GM19372 (cell line): ENCODE measurements around the gene NPR3.

Experiments
- ATAC-seq: cut with Tn5 transposase; IDR thresholded peaks from one replicate; pipeline ENCODE4 v1.9.1; 2021; ENCODE audit warnings: mild to moderate bottlenecking, low read depth, moderate library complexity; ENCODE audit not compliant: unreplicated experiment

NPR3 gene, protein sequence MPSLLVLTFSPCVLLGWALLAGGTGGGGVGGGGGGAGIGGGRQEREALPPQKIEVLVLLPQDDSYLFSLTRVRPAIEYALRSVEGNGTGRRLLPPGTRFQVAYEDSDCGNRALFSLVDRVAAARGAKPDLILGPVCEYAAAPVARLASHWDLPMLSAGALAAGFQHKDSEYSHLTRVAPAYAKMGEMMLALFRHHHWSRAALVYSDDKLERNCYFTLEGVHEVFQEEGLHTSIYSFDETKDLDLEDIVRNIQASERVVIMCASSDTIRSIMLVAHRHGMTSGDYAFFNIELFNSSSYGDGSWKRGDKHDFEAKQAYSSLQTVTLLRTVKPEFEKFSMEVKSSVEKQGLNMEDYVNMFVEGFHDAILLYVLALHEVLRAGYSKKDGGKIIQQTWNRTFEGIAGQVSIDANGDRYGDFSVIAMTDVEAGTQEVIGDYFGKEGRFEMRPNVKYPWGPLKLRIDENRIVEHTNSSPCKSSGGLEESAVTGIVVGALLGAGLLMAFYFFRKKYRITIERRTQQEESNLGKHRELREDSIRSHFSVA

DNA sequence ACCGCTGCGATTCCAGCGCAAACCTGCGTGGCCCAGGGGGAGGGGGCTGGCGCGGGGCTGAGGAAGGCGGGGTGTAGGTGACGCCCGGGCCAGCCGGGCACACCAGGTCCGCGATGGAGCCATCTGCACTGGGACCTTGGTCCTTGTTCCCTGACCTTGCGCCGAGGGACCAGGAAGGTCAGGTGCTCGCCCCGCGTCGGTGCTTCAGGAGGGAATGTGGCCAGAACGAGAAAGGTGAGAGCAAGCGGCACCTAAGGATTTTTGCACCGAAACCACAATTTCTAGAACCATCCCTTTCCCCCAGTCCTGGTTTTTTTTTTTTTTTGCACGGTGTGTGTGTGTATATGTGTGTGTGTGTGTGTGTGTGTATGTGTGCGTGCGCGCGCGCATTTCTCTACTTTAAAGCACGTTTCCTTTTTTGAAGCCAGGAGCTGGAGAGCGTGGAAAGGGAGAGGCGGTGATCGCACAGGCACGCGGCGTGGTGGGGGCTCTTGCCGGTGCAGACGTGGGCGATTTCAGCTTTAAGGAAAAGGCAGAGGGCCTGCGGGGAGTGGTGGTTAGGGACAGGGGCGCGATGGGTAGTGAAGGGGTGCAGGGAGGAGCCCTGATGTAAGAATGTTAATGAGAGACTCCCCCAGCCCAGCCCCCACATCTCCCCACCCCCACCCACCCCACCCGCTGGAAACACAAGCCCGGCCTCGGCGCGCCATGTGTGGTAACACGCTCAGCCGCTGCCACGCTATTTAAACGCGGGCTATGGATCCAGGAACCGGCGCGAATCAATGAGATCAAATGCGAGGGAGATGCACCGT lies at the start of gene NPR3:
NPR3 (plus strand) TSS at position 772 of the 812 bp plus-strand sequence. CDS start 456 bp downstream, outside the sequence.
- no peak for ATAC-seq

- ATAC-seq: no peak
Measured at GRCh38 chr5:32664523-32664922, 46.6 kb upstream of the NPR3 start.

DNA sequence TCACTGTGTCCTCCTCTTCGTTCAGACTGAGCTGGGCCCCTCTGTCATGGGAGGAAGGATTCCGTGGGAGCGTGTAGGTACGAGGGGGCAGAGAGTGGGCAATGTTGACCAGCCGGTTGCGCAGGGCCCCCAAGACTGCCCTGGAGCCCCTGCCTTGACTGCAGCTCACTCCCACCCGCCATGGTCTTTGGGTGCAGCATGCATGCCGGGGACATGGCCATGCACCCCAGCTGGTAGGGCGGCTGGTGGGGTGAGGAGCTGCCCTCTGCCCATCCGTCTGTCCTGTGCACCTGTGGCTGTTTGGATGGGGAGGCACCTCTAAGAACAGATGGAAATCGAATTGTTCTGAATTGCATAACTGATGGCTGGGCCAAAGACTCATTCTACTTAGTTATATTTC lies 42.6 kb upstream of the NPR3 start:
- ATAC-seq: no peak

GRCh38 chr5:32673272-32673671 lies 37.8 kb upstream of the NPR3 start:
- ATAC-seq: no peak

- ATAC-seq: no peak
Measured at GRCh38 chr5:32677023-32677422, 34.1 kb upstream of the NPR3 start.

GRCh38 chr5:32678472-32678871 lies 32.6 kb upstream of the NPR3 start:
- ATAC-seq: no peak

DNA sequence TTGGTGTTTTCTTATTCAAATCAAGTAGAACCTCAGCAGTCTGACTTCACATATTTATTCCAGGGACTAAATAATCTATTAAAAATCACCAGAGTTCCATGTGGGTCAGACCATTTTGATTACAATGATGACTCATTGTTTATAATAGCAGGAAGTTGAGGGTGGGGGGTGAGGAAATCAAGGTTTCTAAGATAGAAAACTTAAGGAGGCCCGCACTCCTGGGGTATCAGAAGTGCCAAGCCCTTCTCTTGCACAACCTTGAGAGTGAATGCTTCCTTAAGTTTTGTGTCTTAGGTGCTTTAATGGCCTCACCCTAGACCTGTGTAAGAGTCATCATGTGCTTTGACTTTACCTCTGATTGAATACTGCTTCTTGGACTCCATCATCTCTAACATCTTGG lies 31.9 kb upstream of the NPR3 start:
- no peak for ATAC-seq

DNA sequence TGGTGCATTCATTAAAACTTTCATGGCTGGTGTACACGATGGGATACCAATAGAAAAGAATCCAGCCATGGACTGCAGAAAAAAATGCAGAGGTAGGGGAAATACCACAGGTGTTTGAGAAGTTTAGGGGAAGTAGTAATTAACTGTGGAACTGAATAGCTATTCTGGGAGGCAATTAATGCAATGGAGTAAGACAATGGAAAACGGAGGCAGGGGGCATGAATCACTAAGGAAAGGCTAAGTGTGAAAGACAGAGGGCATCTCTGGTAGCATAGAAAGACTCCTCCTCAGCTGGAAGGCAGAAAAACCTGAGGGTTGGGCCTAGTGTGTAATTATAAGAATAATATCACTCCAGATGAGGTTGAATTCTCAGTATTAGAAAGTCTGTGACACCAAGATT lies 30.9 kb upstream of the NPR3 start:
- ATAC-seq: no peak

GRCh38 chr5:32683125-32683524 lies 28.0 kb upstream of the NPR3 start:
- ATAC-seq: no peak

GRCh38 chr5:32684260-32684659 lies 26.9 kb upstream of the NPR3 start:
- ATAC-seq: no peak

DNA sequence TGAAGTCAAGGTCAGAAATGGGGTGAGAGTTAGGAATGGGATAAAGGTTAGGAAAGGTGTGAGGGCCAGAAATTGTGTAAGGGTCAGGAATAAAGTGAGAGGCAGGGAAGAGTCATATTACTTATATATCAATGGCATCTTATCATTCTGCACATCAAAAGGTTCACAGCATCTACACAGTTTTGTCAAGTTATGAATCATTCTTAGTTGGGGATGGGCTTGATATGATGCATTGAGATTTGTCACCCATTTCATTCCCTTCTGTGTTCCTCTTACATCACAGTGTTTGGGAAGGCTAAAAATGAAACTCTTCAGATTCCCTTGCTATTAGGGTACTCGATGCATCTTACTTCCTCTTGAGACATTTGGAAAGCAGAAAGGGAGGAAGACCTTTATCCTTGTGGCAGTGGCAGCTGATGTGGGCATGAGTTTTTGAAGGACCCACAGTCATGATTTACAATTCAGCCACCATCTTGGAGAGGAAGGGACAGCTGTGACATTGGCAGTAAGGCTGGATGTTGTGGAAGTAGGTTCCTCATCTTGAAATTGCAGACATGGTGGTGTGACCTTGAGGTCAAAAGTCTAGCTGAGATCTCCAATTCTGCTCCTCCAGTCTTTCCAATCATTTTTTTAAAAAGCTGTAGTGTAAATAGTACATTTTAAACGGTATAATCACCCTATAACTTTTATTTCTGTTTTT lies 24.2 kb upstream of the NPR3 start:
- ATAC-seq: no peak

- ATAC-seq: no peak
Measured at GRCh38 chr5:32687499-32687831, 23.7 kb upstream of the NPR3 start.

DNA sequence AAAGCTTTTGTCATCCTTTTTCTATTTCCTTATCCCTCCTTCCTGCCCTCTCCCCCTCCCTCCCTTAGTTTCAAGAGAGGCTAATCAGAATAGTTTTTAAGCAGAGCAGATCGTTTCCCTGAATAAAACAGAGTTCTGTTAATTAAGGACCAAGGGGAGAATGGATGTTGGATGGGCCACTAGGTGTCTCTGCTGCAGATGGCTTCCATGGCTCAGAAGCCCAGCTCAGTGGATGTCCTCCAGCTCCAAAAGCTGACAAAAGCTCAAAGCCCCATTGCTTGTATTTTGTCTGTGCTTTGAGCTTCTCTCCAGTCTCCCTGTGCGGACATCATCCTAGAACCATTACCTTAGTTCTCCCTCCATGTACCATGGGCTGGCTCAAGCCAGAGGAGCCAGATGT lies 21.0 kb upstream of the NPR3 start:
- ATAC-seq: no peak

DNA sequence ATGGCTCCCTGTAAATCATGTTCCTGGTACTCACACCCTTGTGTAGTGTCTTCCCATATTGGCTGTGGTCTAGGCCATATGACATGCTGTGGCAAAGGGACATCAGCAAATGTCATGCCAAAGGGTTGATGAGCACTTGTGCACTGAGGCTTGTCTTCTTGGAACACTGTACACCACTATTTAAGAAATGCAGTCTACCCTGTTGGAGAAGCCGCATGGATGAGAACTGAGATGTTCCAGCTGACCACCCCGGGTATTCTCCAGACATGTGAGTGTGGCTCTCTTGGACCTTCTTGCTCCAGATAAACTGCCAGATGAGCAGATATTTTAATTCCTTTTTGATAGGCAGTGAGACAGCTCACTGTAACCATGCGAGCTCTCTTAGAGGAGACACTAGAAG lies 20.5 kb upstream of the NPR3 start:
- no peak for ATAC-seq

DNA sequence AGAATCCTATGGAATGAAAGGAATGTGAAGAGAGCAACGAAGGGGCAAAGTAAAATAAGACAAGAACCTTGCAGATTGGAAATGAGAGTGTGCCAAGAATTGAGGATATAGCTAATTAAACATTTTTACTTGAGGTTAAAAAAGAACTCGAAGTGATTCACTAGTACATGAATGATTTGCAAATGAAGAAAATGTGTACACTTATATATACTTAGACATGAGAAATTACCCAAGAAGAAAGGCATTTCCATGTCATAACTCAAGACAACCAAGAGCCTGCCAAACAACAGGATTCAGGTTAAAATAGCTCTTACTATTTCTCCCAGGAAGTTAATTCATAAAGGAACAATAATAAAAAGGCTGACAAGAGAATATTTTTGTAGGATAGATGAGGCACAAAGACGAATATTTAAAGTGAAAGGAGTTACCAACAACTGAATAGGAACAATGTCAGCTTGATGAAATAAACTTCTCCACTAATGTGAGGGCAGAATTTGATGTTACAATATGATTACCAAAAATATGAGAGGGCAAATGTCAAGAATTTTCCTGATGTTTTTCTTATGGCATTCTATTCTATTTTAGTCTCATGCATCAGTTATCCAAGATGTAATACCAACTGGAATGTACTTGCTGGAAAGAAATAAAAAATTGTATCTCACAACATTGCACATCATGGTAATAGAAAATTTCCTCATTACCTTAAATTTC lies 18.9 kb upstream of the NPR3 start:
- ATAC-seq: no peak

DNA sequence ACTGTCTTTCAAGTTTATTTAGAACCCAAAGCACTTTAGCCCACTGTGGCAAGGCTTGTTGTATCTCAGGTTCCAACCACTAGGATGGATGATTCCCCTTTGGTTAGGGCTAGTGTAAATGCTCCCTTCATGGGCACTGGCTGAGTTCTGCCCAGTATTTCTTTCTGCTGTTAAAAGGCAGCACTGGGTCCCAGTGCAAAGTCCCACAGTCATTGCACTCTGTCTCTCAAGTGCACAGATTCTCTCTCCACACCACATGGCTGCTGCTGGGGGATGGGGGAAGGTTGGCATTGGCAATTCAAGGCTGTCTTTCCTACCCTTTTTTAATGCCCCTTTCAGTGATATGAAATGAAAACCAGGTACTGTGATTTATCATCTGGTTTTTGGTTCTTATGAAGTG lies 7.2 kb upstream of the NPR3 start:
- no peak for ATAC-seq

DNA sequence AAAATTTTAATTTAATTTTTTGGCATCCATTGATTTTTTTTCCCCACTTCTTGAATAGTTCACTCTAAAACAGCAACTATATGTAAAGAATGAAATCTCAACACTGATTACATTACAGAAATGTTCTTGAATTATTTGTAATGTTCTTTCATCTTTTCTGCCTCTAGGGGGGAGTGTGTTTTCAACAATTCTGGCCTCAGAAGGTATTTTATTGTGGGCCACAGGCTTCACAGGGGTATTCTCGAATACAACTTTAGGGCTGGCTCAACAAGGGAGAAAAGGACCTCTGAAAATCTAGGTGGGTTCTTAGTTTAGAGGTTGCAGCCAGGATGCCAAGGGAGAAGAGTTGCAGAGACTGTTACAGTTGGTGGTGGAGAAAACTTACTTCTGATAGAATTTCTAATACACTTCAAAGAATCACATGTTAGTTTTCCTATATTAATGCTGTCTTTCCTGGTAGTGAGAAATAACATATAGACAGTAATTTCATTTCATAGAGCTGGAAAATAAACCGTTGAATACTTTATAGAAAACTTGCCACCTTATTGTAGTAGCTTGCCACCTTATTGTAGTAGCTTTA lies 3.6 kb upstream of the NPR3 start:
- no peak for ATAC-seq

DNA sequence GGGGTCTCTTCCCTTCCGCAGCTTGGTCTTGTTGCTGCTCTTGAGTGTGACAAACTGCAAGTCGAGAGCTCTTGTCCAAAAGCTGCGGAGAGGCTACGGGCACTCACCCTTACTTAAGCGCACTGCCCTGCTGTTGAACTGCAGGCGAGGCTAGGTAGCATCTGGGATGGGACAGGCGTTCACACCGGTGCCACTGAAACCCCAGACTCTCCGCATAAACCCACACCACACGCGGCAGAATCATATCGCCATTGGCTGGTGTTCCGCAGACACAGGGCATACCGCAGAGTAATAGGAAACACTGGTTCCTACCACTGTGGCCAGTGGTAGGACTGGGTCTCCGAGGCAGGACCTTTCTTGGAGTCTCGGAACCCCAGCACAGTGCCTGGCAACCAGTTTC lies 2.2 kb upstream of the NPR3 start:
- ATAC-seq: no peak

- no peak for ATAC-seq
Measured at GRCh38 chr5:32709750-32710549, 1.2 kb upstream of the NPR3 start.
